Measurements from ENCODE around the gene ABCA2.
A peak's percentile ranks its signal among the peaks of the same experiment; 100 is the strongest.

The ABCA2 gene

GRCh38 chr9:137027369-137028262, at the start of gene ABCA2:
Gene ABCA2 (minus strand): TSS chr9:137028237. CDS start chr9:137028140, 97 bp downstream.
- no peak for DNase-seq (ENCODE audit: low read depth in 2 of 2, low spot score in 1 of 2)

- no peak for DNase-seq (ENCODE audit: low read depth in 2 of 2, low spot score in 1 of 2)
Observed at GRCh38 chr9:137077010-137077747, 49.1 kb upstream of the ABCA2 start, which contains the start of gene UAP1L1. Gene UAP1L1 (plus strand): TSS chr9:137077517. CDS start chr9:137077533, 16 bp downstream.

GRCh38 chr9:137076636-137077009, 48.6 kb upstream of the ABCA2 start:
- no peak for DNase-seq (ENCODE audit: low read depth in 2 of 2, low spot score in 1 of 2)

- no peak for DNase-seq (ENCODE audit: low read depth in 2 of 2, low spot score in 1 of 2)
Observed at GRCh38 chr9:137075275-137075775, 47.3 kb upstream of the ABCA2 start.

GRCh38 chr9:137074657-137075274, 46.7 kb upstream of the ABCA2 start:
- no peak for DNase-seq (ENCODE audit: low read depth in 2 of 2, low spot score in 1 of 2)

- no peak for DNase-seq (ENCODE audit: low read depth in 2 of 2, low spot score in 1 of 2)
Observed at GRCh38 chr9:137073992-137074399, 46.0 kb upstream of the ABCA2 start.

- no peak for DNase-seq (ENCODE audit: low read depth in 2 of 2, low spot score in 1 of 2)
Observed at GRCh38 chr9:137071282-137071681, 43.2 kb upstream of the ABCA2 start.

- no peak for DNase-seq (ENCODE audit: low read depth in 2 of 2, low spot score in 1 of 2)
Observed at GRCh38 chr9:137070906-137071275, 42.9 kb upstream of the ABCA2 start.

GRCh38 chr9:137070201-137070905, 42.3 kb upstream of the ABCA2 start, which contains the start of gene SAPCD2:
Gene SAPCD2 (minus strand): TSS chr9:137070557. CDS start chr9:137070460, 97 bp downstream.
- peak; percentile 43 to 69 for DNase-seq (ENCODE audit: low read depth in 2 of 2, low spot score in 1 of 2)

- no peak for DNase-seq (ENCODE audit: low read depth in 2 of 2, low spot score in 1 of 2)
Observed at GRCh38 chr9:137069508-137070091, 41.6 kb upstream of the ABCA2 start.

- DNase-seq (ENCODE audit: low read depth in 2 of 2, low spot score in 1 of 2): no peak
Observed at GRCh38 chr9:137068539-137069507, 40.8 kb upstream of the ABCA2 start.

GRCh38 chr9:137067860-137068538, 40.0 kb upstream of the ABCA2 start:
- peak; percentile 68 to 69 for DNase-seq (ENCODE audit: low read depth in 2 of 2, low spot score in 1 of 2)

- no peak for DNase-seq (ENCODE audit: low read depth in 2 of 2, low spot score in 1 of 2)
Observed at GRCh38 chr9:137066096-137066861, 38.2 kb upstream of the ABCA2 start.

GRCh38 chr9:137065336-137065967, 37.4 kb upstream of the ABCA2 start:
- DNase-seq (ENCODE audit: low read depth in 2 of 2, low spot score in 1 of 2): no peak

GRCh38 chr9:137064880-137065164, 36.8 kb upstream of the ABCA2 start:
- DNase-seq (ENCODE audit: low read depth in 2 of 2, low spot score in 1 of 2): no peak

GRCh38 chr9:137064027-137064879, 36.2 kb upstream of the ABCA2 start:
- peak in 1 of 2 donors; percentile 50 for DNase-seq (ENCODE audit: low read depth in 2 of 2, low spot score in 1 of 2)
